Neural progenitor cell (in vitro differentiated cells): ENCODE measurements around the gene SIGLEC1.

ENCODE experiments used
- EZH2 ChIP-seq: fragments of 200-600 bp; sonication (generic); IDR thresholded peaks from 2 replicates; pipeline ENCODE4 v1.6.1; 2017; ENCODE audit warnings: antibody characterized with exemption, mild to moderate bottlenecking, moderate library complexity
- EZH2phosphoT487 ChIP-seq: fragments of 200-600 bp; sonication (generic); IDR thresholded peaks from 2 replicates; pipeline ENCODE4 v1.6.1; 2017; ENCODE audit warnings: antibody characterized with exemption
- TF ChIP-seq, protein P1 (sequence below): fragments of 200-600 bp; sonication (generic); IDR thresholded peaks from 2 replicates; pipeline ENCODE4 v1.5.1; 2017; ENCODE audit warnings: antibody characterized with exemption, mild to moderate bottlenecking

DNA sequence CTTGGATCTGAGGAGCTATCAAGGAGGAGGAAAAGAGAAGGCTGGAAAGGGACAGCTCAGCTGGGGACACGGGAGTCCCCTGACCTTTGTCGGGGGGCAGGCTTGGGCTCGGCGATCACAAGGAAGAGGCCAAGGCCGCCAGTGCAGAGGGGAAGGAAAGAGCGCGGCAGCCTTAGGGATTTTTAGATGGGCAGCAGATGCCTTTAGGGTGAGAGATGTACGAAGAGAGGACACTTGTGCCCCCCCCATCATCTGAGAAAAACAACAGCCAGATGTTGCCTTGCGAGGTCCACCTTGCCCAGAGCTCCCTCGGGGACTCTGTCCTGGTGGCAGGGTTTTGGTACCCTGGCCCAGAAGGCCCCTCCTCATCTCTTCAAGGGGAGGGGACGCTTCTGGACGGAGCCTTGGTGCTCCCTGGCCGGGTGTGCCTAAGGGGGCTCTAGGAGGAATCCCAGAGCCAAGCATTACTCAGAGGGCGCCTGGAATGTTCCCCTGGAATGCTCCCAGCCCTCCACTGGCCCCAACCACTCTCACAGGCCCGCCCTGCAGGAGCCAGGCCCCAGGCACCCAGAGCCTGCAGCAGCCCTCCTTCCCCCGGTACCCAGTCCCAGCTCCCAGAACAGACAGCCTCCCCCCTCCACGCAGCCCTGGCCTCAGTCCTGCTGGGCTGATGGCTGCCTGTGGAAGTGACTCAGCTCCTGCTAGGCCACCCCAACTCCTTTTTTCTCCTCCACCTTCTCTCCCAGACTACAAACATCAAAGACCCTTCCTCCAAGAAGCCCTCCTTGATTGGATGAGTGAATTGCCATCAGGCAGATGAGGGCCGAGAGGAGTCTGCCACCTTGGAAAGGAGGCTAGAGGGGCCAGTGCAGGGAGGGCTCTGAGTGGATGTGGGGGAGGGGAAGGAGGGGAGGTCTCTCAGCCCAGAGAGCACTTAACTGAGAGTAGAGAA lies 32.4 kb downstream of the SIGLEC1 start:
- TF ChIP-seq, protein P1, sequence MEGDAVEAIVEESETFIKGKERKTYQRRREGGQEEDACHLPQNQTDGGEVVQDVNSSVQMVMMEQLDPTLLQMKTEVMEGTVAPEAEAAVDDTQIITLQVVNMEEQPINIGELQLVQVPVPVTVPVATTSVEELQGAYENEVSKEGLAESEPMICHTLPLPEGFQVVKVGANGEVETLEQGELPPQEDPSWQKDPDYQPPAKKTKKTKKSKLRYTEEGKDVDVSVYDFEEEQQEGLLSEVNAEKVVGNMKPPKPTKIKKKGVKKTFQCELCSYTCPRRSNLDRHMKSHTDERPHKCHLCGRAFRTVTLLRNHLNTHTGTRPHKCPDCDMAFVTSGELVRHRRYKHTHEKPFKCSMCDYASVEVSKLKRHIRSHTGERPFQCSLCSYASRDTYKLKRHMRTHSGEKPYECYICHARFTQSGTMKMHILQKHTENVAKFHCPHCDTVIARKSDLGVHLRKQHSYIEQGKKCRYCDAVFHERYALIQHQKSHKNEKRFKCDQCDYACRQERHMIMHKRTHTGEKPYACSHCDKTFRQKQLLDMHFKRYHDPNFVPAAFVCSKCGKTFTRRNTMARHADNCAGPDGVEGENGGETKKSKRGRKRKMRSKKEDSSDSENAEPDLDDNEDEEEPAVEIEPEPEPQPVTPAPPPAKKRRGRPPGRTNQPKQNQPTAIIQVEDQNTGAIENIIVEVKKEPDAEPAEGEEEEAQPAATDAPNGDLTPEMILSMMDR = no peak
- TF ChIP-seq EZH2 = no peak
- TF ChIP-seq EZH2phosphoT487 = no peak
